Thyroid gland (tissue), 4 donors: Measurements from ENCODE around the gene QDPR.

Source experiments
- POLR2A ChIP-seq, 2 donors: fragments of 450-650 bp; IDR thresholded peaks; one replicate each; pipeline ENCODE4 v1.6.1; 2017; ENCODE audit warnings: antibody characterized with exemption in 2 of 2, mild to moderate bottlenecking in 2 of 2, moderate library complexity in 1 of 2
- TF ChIP-seq, protein P1 (sequence below), 6 experiments: fragments of 200-600 bp in 3 of 6; fragments of 450-650 bp in 3 of 6; sonication (generic) in 3 of 6; IDR thresholded peaks; one replicate each; pipeline ENCODE4 v1.5.1; 2016 to 2019; ENCODE audit warnings: antibody characterized with exemption in 6 of 6, mild to moderate bottlenecking in 2 of 6, inconsistent platforms in 1 of 6, moderate library complexity in 1 of 6

DNA sequence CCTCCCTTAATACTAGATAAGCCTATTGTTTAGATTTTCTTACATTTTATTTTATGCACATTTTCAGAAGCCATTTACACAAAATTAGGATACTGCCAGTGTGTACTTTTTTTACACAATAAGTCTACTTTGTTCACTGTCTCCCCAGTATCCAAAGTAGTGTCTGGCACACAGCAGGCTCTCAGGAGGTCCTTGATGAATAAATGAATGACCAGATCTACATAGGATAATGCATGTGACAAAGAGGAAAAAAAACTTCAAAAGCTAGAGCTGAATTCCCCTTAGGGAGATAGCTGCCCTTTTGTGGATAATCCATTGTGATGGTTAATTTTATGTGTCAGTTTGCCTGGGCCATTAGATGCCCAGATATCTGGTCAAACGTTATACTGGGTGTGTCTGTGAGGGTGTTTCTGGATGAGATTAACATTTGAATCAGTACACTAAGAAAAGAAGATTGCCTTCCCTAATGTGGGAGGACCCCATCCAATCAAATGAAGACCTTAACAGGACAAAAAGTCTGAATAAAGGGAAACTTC lies 61.6 kb downstream of the QDPR start:
- TF ChIP-seq POLR2A (IDR thresholded peaks at IDR 0.05): no peak
- TF ChIP-seq, protein P1, sequence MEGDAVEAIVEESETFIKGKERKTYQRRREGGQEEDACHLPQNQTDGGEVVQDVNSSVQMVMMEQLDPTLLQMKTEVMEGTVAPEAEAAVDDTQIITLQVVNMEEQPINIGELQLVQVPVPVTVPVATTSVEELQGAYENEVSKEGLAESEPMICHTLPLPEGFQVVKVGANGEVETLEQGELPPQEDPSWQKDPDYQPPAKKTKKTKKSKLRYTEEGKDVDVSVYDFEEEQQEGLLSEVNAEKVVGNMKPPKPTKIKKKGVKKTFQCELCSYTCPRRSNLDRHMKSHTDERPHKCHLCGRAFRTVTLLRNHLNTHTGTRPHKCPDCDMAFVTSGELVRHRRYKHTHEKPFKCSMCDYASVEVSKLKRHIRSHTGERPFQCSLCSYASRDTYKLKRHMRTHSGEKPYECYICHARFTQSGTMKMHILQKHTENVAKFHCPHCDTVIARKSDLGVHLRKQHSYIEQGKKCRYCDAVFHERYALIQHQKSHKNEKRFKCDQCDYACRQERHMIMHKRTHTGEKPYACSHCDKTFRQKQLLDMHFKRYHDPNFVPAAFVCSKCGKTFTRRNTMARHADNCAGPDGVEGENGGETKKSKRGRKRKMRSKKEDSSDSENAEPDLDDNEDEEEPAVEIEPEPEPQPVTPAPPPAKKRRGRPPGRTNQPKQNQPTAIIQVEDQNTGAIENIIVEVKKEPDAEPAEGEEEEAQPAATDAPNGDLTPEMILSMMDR (IDR thresholded peaks at IDR 0.05): no peak
